HG03196 (cell line): ENCODE data around the gene FAM20A.

Source experiments
- ATAC-seq: cut with Tn5 transposase; IDR thresholded peaks from one replicate; pipeline ENCODE4 v1.9.1; 2021; ENCODE audit not compliant: unreplicated experiment

FAM20A gene

DNA sequence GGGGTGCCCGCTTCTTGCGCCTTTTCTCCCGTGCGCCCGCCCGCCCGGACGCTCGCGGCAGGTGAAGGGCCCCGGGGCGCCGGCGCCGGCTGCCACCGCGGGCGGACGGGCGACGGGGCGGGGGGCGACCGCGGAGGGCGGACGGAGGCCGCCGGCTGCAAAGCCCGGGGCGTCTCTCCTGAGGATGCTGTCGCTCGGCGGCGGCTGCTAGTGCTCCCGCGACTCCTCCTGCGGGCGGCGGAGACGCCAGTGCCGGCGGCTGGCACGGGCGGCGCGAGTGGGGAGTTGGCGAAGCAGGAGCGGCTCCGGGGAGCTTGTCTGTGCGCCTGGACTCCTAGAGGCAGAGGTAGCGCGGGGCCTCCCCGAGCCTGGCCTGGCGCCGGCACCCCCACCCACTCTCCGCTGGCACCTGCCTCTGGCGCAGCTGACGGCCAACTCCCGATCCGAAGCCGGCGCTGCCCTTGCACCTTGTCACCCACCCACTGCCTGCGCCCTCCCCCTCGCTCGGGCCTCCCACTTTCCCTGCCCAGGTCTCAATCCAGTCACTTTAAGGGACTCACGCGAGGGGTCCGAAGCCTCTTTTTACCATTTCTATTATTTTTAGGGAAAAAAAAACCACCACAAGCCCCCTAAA, at the start of gene FAM20A:
FAM20A (minus strand) TSS at position 437 of the 634 bp plus-strand sequence. CDS start 701 bp downstream, outside the sequence.
- ATAC-seq = no peak

DNA sequence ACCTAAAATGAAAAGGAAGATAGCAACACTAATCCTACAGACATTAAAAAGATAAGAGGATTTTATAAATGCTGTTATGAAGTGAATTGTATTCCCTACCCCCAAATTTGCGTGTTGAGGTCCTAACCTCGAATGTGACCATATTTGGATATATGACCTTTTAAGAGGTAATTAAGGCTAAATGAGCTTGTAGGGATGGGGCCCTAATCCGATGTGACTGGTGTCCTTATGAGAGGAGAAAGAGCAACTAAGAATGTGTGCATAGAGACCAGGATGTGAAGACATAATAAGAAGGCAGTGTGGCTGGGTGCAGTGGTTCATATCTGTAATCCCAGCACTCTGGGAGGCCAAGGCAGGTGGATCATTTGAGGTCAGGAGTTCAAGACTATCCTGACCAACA, 48.2 kb upstream of the FAM20A start:
- ATAC-seq = no peak

DNA sequence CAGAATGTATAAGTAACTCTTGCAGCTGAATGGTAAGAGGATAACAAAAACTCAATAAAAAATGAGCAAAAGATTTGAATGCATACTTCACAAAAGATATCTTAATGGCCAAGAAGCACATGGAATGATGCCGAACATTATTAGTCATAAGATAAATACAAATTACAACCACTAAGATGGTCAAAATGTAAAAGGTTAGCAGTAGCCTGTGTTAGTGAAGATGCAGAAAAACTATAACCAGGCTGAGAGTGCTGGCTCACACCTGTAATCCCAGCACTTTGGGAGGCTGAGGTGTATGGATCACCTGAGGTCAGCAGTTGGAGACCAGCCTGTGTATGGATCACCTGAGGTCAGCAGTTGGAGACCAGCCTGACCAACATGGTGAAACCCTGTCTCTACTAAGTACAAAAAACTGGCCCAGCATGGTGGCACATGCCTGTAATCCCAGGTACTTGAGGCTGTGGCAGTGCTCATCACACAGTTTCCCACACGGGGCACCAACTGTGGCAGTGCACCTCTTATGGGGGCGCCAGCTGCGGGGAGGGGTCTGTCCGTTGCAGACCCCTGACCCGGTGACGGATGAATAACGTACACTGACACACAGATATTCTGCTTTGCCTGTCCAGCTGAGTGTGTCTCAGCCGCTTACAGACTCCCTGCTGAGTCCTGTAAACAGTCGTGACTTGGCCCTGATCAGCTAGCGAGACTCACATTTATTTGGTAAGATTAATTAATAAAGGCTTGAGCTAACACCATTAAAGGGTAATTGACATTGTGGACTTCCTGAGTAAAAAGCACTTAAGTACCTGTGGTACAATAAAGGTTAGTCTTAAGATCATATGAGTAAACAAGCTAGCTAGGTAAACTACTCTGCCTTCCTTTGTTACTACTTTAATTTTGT, 45.7 kb upstream of the FAM20A start:
- no peak for ATAC-seq

DNA sequence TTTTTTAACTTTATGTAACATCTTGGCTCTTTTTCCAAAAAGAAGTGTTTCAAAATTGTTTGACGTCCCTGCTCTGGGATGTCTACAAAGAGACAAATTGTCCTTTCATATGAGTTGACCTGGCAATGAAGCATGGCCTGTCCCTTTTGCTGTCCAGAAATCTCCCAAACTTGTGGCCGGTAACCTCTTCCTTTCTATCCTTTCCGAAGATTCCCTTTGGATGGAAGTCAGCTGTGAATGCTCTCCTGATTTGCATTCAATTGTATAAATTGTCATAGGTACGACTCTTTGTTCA, 40.9 kb upstream of the FAM20A start:
- no peak for ATAC-seq

DNA sequence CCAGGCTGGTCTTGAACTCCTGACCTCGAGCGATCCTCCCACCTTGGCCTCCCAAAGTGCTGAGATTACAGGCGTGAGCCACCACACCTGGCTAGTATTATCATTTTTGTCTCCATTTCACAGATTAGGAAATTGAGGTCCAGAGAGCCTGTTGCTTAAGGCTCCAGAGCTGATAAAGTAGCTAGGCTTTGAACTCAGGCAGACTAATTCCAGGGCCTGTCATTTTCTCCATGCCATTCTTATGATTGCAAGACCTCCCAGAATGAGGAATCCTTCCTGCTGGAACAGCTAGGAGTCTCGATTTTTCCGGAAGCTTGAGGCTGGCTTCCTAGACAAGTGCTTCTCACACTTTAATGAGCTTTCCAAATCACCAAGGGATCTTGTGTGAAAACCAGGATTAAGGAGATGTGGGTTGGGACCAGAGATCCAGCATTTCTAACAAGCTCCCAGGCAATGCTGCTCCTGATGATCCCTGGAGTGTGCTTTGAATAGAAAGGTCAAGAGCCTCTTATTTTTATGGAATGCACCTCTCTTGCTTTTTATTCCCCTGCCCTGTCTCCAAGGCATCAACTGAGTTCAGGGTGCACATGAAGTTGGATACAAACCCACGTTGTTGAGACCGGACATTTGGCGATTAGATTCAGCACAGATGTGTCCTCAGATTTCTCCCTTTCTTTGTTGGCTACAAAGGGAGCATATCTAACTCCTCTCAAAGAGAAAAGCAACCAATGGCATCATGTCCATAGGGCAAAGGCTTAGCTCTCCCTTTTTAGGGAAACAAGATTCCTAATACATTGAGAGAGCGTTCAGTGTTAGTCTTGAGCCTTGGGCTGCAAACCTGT, 40.3 kb upstream of the FAM20A start:
- no peak for ATAC-seq

DNA sequence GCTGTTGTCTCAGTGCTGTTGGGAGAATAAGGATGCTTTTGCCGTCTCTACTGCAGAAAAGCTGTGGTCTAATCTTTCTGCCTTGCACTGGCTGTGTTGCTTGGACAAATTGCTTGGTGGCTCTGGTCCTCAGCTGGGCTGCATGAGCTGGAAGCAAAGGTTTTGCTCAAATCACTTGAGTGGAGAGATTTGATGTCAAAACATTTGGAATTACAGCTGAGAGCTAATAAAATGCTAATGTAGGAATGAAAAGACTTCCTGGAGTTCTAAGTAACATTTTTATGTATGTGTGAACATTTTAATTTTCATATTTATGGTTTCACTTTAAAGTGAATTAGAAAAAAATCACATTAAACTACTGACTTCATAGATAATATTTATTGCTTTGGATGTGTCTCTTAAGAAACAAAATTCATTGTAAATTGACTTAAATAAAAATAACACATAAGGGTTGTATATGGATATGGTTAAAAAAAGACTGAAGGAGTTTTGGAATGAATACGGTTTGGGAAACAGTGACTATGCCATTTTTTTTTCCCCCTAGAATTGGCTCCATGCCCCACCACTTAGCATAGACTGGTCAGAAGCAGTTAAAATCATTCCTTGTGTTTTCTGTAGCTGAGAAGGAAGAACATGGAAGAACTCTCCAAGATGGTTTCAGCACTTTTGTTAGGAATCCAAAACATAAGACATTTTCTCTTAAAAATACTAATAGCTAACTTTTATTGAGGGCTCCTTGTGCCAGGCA, 39.2 kb upstream of the FAM20A start:
- ATAC-seq = no peak

DNA sequence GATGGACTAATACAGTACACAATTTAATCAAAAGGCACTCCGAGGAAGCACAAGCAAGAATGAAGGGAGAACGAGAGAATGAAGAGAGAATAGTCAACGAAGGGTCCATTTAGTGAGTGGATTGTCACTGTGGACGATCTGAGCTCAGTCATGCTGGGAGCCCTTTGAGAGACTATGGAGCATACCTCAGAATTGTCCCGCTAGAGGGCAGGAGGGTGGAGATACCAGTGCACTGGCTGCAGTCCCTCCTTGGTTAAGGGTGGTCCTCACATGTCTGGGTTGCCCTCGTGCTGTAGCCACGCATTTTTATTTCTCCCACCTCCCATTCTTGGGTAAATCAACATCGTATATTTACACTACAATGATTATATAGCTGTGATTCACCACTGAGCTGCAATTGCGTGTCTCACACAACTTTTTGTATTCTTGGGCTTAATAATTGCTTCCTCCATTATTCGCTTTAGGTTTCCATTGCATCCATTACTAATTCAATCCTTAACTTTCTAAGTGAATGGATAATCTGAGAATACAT, 33.2 kb upstream of the FAM20A start:
- ATAC-seq = no peak

DNA sequence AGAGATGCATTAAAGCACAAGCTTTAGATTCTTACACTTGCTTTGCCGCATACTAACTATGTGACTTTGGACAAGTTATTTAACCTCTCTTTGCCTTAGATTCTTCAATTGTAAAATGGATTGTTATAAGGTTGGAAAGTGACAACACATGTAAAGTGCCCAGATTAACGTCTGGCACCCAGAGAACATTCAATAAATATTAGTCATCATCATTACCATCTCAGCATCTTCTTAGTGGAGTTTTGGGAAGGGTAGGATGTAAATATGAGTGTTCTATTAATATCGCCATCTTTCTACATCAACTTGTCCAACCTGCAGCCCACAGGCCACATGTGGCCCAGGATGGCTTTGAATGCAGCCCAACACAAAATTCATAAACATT, 27.4 kb upstream of the FAM20A start:
- ATAC-seq = no peak

DNA sequence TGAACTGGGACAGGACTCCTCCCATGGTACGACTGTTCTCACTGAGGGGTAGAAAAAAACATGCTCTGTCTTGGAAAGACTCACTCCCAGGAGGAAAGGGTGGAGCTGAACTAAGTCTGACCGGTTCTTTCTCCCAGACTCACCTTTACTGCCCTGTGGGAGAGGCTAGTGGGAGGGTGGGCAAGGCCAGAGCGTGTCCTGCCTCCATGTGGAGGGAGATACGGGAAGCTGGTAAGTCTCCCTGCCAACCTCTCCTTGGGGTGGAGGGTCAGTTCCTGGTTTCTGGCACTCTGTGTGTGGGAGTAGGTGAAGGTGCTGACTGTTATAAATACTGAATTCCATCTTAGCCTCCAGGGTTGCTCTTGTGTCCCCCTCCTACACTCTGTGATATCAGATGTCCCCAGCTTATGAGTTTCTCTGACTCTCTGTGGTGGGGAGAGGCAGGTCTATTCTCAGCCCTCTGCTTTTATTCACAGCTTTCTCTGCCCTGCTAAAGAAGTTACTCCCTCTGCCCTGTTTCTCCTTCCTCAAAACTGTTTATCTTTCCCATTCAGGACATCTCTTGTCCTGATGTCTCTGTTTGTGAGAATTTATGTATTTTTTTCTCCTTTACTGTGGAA, 26.9 kb upstream of the FAM20A start:
- ATAC-seq = no peak

DNA sequence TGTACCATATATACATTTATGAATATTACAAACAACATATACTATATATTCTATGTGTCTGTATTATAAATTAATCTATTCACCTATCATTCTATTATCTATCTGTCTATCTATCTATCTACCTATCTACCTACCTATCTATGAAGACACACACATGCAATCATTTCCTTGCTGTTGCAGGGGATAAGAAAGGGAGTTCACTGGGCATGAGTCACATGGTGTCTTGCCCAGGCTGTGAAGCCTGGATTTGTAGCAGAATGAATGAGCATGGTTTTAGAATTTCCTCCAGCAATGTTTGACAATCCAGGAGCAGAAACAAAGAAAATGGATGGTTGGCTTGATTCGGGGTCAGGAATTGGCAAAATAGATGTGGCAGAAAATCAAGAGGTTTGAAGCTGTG, 23.2 kb upstream of the FAM20A start:
- no peak for ATAC-seq

DNA sequence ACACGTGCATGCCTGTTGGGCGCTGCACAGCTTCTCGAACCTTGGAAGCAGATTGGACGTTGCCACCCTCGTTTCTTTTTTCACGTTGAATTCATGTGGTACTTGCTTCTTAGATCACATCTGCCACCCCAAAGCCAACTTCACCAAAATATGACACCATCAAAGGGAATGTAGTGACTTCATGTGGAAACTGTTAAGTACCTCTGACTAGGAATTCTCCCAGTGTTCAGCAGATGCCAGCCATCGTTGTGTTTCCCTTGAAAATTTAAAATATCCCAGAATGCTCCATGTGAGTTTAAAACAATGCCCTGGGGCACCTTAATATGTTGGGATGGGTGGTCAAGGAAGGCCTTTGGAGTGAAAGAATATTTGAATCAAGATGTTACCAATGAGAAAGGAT, 22.6 kb upstream of the FAM20A start:
- ATAC-seq = no peak

DNA sequence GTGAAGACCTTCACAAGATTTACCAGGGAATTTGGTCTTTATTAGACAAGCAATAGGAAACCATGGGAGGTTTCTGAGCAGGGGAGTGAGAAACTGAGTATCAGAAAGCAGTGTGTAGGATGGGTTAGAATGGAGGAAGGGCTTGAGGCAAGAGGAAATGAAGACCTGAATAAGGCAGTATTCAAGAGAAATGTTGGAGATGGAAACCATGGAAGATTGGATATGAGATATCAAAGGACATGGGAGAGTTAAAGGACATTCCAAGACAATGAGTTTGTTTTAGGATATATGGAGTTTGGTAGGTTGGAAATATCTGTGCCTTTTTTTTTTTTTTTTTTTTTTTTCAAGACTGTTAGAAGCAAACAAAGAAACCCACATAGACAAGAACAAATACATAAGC, 21.3 kb upstream of the FAM20A start:
- ATAC-seq = no peak

DNA sequence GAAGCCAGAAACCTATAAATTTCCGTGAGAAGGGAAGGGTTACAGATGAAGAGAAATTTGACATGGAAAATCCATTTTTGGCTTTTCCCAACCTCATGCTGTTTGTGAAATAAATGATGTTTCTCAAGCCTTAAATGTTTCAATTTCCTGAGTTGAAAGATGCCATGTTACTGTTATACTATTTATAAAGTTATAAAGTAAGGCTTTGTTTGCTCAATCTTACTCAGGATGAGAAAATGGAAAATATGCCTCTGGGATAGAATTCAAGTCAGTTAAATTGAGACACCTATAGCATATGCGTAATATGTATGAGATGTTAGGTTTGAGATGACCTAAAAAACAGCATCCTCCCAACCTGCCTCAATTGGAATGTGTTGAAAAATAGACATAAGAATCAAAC, 19.9 kb upstream of the FAM20A start:
- no peak for ATAC-seq

DNA sequence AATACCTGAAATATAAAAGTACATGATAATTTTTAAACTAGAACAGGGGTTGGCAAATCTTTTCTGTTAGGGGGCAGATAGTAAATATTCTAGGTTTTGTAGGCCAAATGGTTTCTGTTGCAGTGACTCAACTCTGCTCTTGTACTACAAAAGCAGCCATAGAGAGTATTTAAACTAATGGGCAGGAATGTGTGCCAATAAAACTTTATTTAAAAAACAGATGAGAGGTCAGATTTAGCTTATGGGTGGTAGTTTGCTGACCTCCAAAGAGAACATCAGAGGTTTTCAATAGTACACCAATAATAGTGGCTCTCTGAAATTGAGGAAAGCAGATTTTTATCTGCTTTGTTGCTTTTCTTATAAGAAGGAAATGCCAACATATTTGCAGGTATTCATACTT, 15.2 kb upstream of the FAM20A start:
- no peak for ATAC-seq

DNA sequence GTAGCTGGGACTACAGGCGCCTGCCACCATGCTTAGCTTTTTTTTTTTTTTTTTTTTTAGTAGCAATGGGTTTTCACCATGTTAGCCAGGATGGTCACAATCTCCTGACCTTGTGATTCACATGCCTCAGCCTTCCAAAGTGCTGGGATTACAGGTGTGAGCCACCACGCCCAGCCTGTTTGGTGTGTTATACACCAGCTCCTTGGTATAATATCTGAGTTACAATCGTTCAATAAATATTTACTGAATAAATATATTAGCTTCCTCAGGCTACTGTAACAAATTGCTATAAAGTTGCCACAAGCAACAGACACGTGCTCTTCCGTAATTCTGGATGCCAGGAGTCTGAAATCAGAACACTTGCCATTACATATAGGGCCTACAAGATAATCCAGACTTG, 13.6 kb upstream of the FAM20A start:
- no peak for ATAC-seq

DNA sequence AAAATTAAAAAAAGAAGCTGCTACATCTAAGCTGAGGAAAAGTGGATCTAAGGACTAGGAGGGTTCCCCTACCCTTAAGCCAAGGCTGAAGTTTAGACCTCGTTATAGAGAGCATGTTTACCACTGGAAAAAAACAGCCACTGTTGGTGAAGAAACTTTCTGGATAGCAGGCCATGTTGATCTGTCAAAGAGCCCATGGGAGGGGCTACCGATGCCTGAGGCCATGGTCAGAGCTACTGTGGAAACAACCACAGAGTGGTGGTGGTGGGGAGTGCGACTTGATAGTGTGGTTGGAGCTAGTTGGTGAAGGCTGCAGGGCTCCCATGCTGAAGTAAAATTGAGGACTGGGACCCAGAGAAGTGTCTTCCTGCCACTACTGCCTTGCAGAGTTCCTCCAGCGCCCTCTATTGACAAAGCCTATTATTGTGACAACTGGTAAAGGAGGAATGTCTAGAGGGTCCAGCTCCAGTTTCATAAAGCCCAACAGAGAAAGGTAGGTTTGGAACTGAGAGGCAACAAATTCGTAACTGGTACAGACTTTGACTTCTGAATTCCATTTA, 12.7 kb upstream of the FAM20A start:
- no peak for ATAC-seq

DNA sequence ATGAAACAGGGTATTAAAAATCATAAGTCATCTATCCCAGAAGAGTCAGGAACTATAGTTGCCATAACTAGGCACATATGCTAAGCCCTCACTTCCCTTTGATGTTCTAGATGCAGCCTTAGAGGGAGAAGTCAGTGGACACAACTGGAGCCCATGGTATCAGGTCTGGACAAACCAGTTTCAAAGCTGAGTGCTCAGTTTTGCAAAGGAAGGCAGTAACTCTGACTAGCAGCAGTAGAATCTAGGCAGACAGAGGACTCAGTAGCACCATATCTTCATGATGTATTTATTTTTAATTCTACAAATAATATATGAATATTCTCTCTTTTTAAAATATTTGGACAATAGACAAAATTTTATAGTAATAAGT, 11.7 kb upstream of the FAM20A start:
- no peak for ATAC-seq

DNA sequence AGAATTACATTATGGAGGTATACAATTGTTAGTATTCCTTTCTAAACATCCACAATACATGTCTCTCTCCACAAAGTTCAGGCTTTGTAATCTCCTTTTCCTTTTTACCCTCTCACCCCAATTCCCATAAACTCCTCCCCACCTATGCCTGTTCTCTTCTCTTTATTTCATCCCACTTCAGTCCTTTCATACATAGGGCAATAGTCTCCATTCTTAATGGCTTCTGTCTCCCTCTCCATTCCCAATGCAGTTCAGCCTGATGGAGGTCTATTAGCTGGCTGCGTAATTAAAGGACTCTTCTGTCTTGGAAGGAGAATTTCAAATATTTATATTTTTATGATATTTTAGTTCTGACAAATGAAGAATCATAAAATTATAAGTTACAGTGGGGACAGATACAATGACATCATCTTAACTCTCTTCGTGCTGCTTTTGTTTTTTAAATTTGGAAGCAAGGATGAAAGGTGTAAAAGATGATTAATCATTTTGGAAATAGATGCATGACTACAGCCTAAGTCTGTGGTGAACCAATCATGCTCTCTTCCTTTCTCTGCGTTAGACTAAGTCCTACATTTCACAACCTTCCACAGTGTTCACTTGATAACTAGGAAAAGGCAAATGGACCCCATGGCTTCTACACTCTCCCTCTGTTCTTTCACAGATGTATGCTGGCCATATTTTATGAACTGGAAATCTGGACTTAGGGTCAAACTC, 11.2 kb upstream of the FAM20A start:
- no peak for ATAC-seq

DNA sequence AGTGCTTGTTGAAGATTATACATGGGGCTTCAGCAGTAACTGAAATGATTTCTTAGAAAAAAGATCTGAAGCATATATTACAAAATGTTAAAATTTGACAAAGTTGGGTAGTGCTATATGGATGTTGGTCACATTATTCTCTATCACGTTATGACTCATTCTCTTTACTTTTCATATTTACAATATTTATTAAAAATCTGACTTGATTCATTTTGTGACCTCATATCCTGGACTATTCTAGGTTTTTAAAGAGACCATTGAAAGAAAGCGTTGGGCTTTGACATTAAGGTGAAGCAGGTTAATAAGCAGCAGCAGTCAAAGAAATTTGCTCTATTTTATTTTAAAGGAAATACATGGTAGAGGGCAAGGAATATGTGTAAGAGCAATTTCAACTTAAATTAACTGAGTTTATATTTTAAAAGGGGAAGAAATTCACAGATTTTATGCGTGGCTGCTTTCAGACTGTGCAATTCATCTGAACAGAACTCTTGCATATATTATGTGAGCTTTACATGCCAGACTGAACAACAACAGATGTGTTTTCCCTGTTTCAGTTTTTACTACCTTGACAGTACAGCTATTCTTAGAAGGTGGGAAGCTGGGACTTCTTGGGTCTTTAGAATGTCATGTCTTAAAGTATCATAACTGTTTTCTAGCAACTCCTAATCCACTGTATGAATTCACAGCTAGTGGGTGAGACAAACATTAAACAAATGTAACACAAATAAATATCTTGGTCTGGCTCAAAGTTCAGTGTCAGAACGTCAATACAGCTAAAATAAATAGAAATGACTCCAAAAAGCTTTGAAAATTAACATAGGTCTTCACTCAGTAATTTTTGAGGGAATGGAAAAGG, 10.4 kb upstream of the FAM20A start:
- no peak for ATAC-seq
